Endothelial cell of umbilical vein (primary cell): ENCODE data around the gene MAMDC2. TPM values are rescaled to one million over a fixed set of nuclear protein-coding genes. Genes with fewer than 3 reads are reported as not detected.

ENCODE experiments used
- BruUV-seq: library from RNA; stranded (reverse); fragments of 400-500 nt; replicated peaks from 2 replicates; lab custom pipeline; 2021; lab: Mats Ljungman, UMichigan
- CTCF ChIA-PET: fragments of 300-600, 350-600 bp; sonication (Branson Sonifier 250); formaldehyde crosslinking; loops from one replicate; lab custom pipeline; 2021; ENCODE audit warnings: antibody characterized with exemption, inconsistent platforms; lab: Charles Lee
- POLR2A ChIA-PET: fragments of 300-600, 350-600 bp; sonication (Branson Sonifier 250); formaldehyde crosslinking; loops from one replicate; lab custom pipeline; 2021; ENCODE audit warnings: antibody characterized with exemption, inconsistent platforms; lab: Charles Lee
- DNase-seq: peaks from one replicate; pipeline ENCODE4 v3.0.0-alpha.2; 2011; ENCODE audit warnings: low read depth, low spot score
- FAIRE-seq: peaks from 2 replicates; lab custom pipeline; 2011; peaks lifted over from hg19 to GRCh38; lab: Jason Lieb, UNC
- H2AFZ ChIP-seq: 2 replicates; pipeline ENCODE4 v1.6.0; 2012; ENCODE audit warnings: low read depth, low read length, control low read depth, inconsistent platforms
- H3K27ac ChIP-seq: 2 replicates; pipeline ENCODE4 v1.5.1; 2011; ENCODE audit warnings: low read depth, mild to moderate bottlenecking, control low read depth, low read length, moderate library complexity; ENCODE audit not compliant: insufficient read depth
- H3K27me3 ChIP-seq, 2 experiments: 2 replicates each; pipeline versions ENCODE4 v1.6.0 to v1.6.1; 2011; ENCODE audit warnings: low read length in 2 of 2, mixed read lengths in 1 of 2; ENCODE audit not compliant: control insufficient read depth in 2 of 2, insufficient read depth in 2 of 2
- H3K36me3 ChIP-seq, 2 experiments: 2 replicates in 1 of 2; 3 replicates in 1 of 2; pipeline ENCODE4 v1.5.1; 2011; ENCODE audit warnings: low read length in 2 of 2, mild to moderate bottlenecking in 1 of 2, moderate library complexity in 1 of 2; ENCODE audit not compliant: control insufficient read depth in 2 of 2, insufficient read depth in 2 of 2; ENCODE audit errors: extremely low read depth in 1 of 2
- H3K4me1 ChIP-seq: 3 replicates; pipeline ENCODE4 v1.5.1; 2011; ENCODE audit warnings: mild to moderate bottlenecking, low read length; ENCODE audit not compliant: control insufficient read depth, insufficient read depth; ENCODE audit errors: extremely low read depth
- H3K4me2 ChIP-seq: 2 replicates; pipeline ENCODE4 v1.6.1; 2011; ENCODE audit warnings: low read length, control low read depth, mixed read lengths; ENCODE audit not compliant: insufficient read depth
- H3K4me3 ChIP-seq, 3 experiments: fragments of 200-600 bp in 1 of 3; sonication (generic), shearing (Covaris generic) in 1 of 3; replicated peaks in 1 of 3; 2 replicates each; pipeline ENCODE4 v1.5.1; 2011 to 2016; ENCODE audit warnings: control low read depth in 3 of 3, low read length in 3 of 3, mild to moderate bottlenecking in 2 of 3, inconsistent platforms in 1 of 3, low read depth in 1 of 3, moderate library complexity in 1 of 3; ENCODE audit not compliant: insufficient read depth in 1 of 3
- H3K79me2 ChIP-seq: 2 replicates; pipeline ENCODE4 v1.6.0; 2012; ENCODE audit warnings: low read length, inconsistent platforms; ENCODE audit not compliant: control insufficient read depth, insufficient read depth
- H3K9ac ChIP-seq: replicated peaks from 2 replicates; pipeline ENCODE3; 2011; ENCODE audit warnings: low read length, control low read depth; ENCODE audit not compliant: insufficient read depth; ENCODE audit errors: extremely low read depth
- H3K9me1 ChIP-seq: replicated peaks from 3 replicates; pipeline ENCODE4 v1.6.0; 2011; ENCODE audit warnings: mild to moderate bottlenecking, low read length; ENCODE audit not compliant: control insufficient read depth, insufficient read depth; ENCODE audit errors: extremely low read depth
- H3K9me3 ChIP-seq: replicated peaks from 2 replicates; pipeline ENCODE4 v1.5.1; 2012; ENCODE audit warnings: low read length, inconsistent platforms; ENCODE audit not compliant: control insufficient read depth, insufficient read depth
- H4K20me1 ChIP-seq: replicated peaks from 2 replicates; pipeline ENCODE3; 2011; ENCODE audit warnings: mild to moderate bottlenecking, low read length; ENCODE audit not compliant: control insufficient read depth, insufficient read depth; ENCODE audit errors: extremely low read depth
- CTCF ChIP-seq, 2 donors: IDR thresholded peaks; 1 replicate in 1 of 2; 2 replicates in 1 of 2; pipeline ENCODE4 v1.5.1; 2011; ENCODE audit warnings: low read length in 2 of 2, mild to moderate bottlenecking in 2 of 2, moderate library complexity in 2 of 2, control low read depth in 1 of 2, inconsistent platforms in 1 of 2, low read depth in 1 of 2; ENCODE audit not compliant: insufficient read depth in 1 of 2; ENCODE audit errors: extremely low read depth in 1 of 2
- EZH2 ChIP-seq: IDR thresholded peaks from 2 replicates; pipeline ENCODE4 v1.6.1; 2012; ENCODE audit warnings: borderline replicate concordance, low read depth, mild to moderate bottlenecking, moderate library complexity, low read length, inconsistent platforms; ENCODE audit not compliant: severe bottlenecking
- FOS ChIP-seq: IDR thresholded peaks from 2 replicates; pipeline ENCODE4 v1.6.1; 2011; ENCODE audit warnings: mild to moderate bottlenecking, low read length, moderate library complexity, borderline replicate concordance; ENCODE audit not compliant: insufficient read depth
- GATA2 ChIP-seq: IDR thresholded peaks from 2 replicates; pipeline ENCODE4 v1.7.0; 2011; ENCODE audit warnings: low read depth, mild to moderate bottlenecking, moderate library complexity, mixed read lengths, low read length; ENCODE audit not compliant: insufficient read length, insufficient read depth
- JUN ChIP-seq: IDR thresholded peaks from 2 replicates; pipeline ENCODE4 v1.6.1; 2011; ENCODE audit warnings: borderline replicate concordance, low read depth; ENCODE audit not compliant: insufficient read length, insufficient read depth
- MAX ChIP-seq: IDR thresholded peaks from 2 replicates; pipeline ENCODE4 v1.6.1; 2011; ENCODE audit not compliant: insufficient read depth, insufficient read length
- MYC ChIP-seq: IDR thresholded peaks from one replicate; pipeline ENCODE4 v1.6.1; 2011; ENCODE audit warnings: mild to moderate bottlenecking, low read depth, low read length
- POLR2A ChIP-seq: IDR thresholded peaks from 2 replicates; pipeline ENCODE4 v1.6.1; 2012; ENCODE audit warnings: low read depth, mild to moderate bottlenecking, control low read depth, low read length
- POLR2AphosphoS5 ChIP-seq: IDR thresholded peaks from 2 replicates; pipeline ENCODE4 v1.6.1; 2012; ENCODE audit warnings: low read depth, mild to moderate bottlenecking, control low read depth, low read length, moderate library complexity; ENCODE audit not compliant: insufficient read depth
- dilution Hi-C: fragments of 300-500 bp; cut with MboI; formaldehyde crosslinking; loops from one replicate; pipeline ENCODE4 v1.15.0; 2019; ENCODE audit warnings: low sequenced_read_pairs; ENCODE audit not compliant: extremely low pct_ligation_motif_present
- intact Hi-C: fragments of 100-400 bp; cut with micrococcal nuclease; formaldehyde crosslinking; loops from one replicate; pipeline ENCODE4 v1.10.0; 2022
- polyA plus RNA-seq, 4 experiments: library from polyadenylated mRNA; depleted of rRNA in 3 of 4; stranded (reverse) in 3 of 4; unstranded in 1 of 4; fragments of >200 nt; gene quantifications; 2 replicates each; pipeline versions ENCODE4 v1.2.1 to v1.2.3, GENCODE V29; 2011 to 2012; ENCODE audit warnings: missing spikeins in 1 of 4
- total RNA-seq: library from RNA; stranded (reverse); gene quantifications from 2 replicates; pipeline ENCODE4 v1.2.3, GENCODE V29; 2021

The MAMDC2 gene
- total and polyA plus RNA-seq, 2 donors (not counting 3 experiments of a cell fraction or from before 2014, with no cell fraction given): 0.60 to 1.1 TPM

- Histone ChIP-seq H4K20me1 (no peaks in the 10 kb centered on the region), H2AFZ (no peak overlapping the region), H3K27ac (no peak overlapping the region), H3K9ac (no peak overlapping the region), H3K27me3 (peaks cover 4 to 25% of the 10 kb centered on the region in 2 experiments), H3K4me1 (no peaks in the 10 kb centered on the region), H3K36me3 (no peaks in the 10 kb centered on the region), H3K79me2 (no peaks in the 10 kb centered on the region), H3K4me2 (no peak overlapping the region), H3K9me1 (no peaks in the 10 kb centered on the region), H3K9me3 (no peaks in the 10 kb centered on the region), H3K4me3 (no peak overlapping the region)
- no peak for FAIRE-seq
- DNase-seq: no peak
- BruUV-seq: no TSS peak
- dilution Hi-C loops (no loop called here), intact Hi-C loops (no loop called here)
- POLR2A ChIA-PET: no interaction called here
- CTCF ChIA-PET: interaction anchor here (1.1 to 2.1 kb wide), 4 partner anchors 10 to 18 kb away, joined by 5 to 10 read pairs (median 6); no protein-coding TSS in a partner anchor
- TF ChIP-seq FOS (no peak), EZH2 (no peak), MAX (no peak), GATA2 (no peak), CTCF (IDR thresholded peaks at IDR 0.05; ENCODE audit: extremely low read depth in 1 of 2, insufficient read depth in 1 of 2, low read depth in 1 of 2, low read length in 2 of 2) (no peak), POLR2A (no peak), JUN (no peak), MYC (no peak), POLR2AphosphoS5 (no peak)
These were observed 51.1 kb downstream of the MAMDC2 start for GRCh38 chr9:70094747-70095146.
